ENCODE data around the gene C12orf54.

- TF ChIP-seq RCOR1 (IDR thresholded peaks at IDR 0.05; ENCODE audit: low read length) = no peak
- no peak for TF ChIP-seq POLR2AphosphoS5 (IDR thresholded peaks at IDR 0.05; ENCODE audit: low read depth, low read length)
- no peak for TF ChIP-seq CTCF (IDR thresholded peaks at IDR 0.05)
- TF ChIP-seq NFIC (IDR thresholded peaks at IDR 0.05; ENCODE audit: borderline replicate concordance) = no peak
- TF ChIP-seq RAD21 (IDR thresholded peaks at IDR 0.05; ENCODE audit: low read length) = no peak
- TF ChIP-seq RFX5 (IDR thresholded peaks at IDR 0.05; ENCODE audit: low read length) = no peak
- TF ChIP-seq EP300 (IDR thresholded peaks at IDR 0.05; ENCODE audit: borderline replicate concordance in 1 of 2, low read depth in 1 of 2, low read length in 1 of 2) = no peak
- no peak for TF ChIP-seq SMC3 (IDR thresholded peaks at IDR 0.05; ENCODE audit: low read depth, low read length)
- TF ChIP-seq CHD2 (IDR thresholded peaks at IDR 0.05; ENCODE audit: low read length, partially characterized antibody) = no peak
- TF ChIP-seq FOXJ3 (CRISPR knock-in tag; IDR thresholded peaks at IDR 0.05) = no peak
- no peak for TF ChIP-seq ZBTB33 (IDR thresholded peaks at IDR 0.05; ENCODE audit: borderline replicate concordance, low read depth)
- no peak for TF ChIP-seq MAX (IDR thresholded peaks at IDR 0.05; ENCODE audit: low read depth)
- no peak for TF ChIP-seq NRF1 (IDR thresholded peaks at IDR 0.05; ENCODE audit: low read depth, low read length)
Observed at GRCh38 chr12:48447755-48448154, 34.5 kb upstream of the C12orf54 start.
